Measurements from ENCODE around the gene ZDHHC18.

ZDHHC18 gene

GRCh38 chr1:26788836-26789611 is 37.5 kb upstream of the ZDHHC18 start (continued):
- TF ChIP-seq ZNF518A (tag by site-specific recombination; conservative IDR thresholded peaks at IDR 0.05; ENCODE audit: low read depth): no peak
- no peak for TF ChIP-seq BCL11B (tag by site-specific recombination; IDR thresholded peaks at IDR 0.05; ENCODE audit: low read depth)
- TF ChIP-seq, protein P1, sequence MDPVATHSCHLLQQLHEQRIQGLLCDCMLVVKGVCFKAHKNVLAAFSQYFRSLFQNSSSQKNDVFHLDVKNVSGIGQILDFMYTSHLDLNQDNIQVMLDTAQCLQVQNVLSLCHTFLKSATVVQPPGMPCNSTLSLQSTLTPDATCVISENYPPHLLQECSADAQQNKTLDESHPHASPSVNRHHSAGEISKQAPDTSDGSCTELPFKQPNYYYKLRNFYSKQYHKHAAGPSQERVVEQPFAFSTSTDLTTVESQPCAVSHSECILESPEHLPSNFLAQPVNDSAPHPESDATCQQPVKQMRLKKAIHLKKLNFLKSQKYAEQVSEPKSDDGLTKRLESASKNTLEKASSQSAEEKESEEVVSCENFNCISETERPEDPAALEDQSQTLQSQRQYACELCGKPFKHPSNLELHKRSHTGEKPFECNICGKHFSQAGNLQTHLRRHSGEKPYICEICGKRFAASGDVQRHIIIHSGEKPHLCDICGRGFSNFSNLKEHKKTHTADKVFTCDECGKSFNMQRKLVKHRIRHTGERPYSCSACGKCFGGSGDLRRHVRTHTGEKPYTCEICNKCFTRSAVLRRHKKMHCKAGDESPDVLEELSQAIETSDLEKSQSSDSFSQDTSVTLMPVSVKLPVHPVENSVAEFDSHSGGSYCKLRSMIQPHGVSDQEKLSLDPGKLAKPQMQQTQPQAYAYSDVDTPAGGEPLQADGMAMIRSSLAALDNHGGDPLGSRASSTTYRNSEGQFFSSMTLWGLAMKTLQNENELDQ (tag by site-specific recombination; IDR thresholded peaks at IDR 0.05; ENCODE audit: low read depth): no peak
- no peak for TF ChIP-seq HOXC10 (CRISPR knock-in tag; IDR thresholded peaks at IDR 0.05)
- TF ChIP-seq ZNF10 (tag by site-specific recombination; IDR thresholded peaks at IDR 0.05): no peak
- TF ChIP-seq MYNN (tag by site-specific recombination; IDR thresholded peaks at IDR 0.05; ENCODE audit: borderline replicate concordance): 0 out of 2 replicates have a peak, but pooled peaks have one; percentile 10
- no peak for TF ChIP-seq ZNF629 (tag by site-specific recombination; IDR thresholded peaks at IDR 0.05)
- TF ChIP-seq ZNF138 (tag by site-specific recombination; IDR thresholded peaks at IDR 0.05; ENCODE audit: borderline replicate concordance): no peak
- no peak for TF ChIP-seq ZNF184 (tag by site-specific recombination; IDR thresholded peaks at IDR 0.05)
- no peak for TF ChIP-seq HOXD13 (CRISPR knock-in tag; IDR thresholded peaks at IDR 0.05; ENCODE audit: borderline replicate concordance)
- TF ChIP-seq, protein P2, sequence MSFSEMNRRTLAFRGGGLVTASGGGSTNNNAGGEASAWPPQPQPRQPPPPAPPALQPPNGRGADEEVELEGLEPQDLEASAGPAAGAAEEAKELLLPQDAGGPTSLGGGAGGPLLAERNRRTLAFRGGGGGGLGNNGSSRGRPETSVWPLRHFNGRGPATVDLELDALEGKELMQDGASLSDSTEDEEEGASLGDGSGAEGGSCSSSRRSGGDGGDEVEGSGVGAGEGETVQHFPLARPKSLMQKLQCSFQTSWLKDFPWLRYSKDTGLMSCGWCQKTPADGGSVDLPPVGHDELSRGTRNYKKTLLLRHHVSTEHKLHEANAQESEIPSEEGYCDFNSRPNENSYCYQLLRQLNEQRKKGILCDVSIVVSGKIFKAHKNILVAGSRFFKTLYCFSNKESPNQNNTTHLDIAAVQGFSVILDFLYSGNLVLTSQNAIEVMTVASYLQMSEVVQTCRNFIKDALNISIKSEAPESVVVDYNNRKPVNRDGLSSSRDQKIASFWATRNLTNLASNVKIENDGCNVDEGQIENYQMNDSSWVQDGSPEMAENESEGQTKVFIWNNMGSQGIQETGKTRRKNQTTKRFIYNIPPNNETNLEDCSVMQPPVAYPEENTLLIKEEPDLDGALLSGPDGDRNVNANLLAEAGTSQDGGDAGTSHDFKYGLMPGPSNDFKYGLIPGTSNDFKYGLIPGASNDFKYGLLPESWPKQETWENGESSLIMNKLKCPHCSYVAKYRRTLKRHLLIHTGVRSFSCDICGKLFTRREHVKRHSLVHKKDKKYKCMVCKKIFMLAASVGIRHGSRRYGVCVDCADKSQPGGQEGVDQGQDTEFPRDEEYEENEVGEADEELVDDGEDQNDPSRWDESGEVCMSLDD (tag by site-specific recombination; IDR thresholded peaks at IDR 0.05): peak; percentile 72; the same call in 1 of the 2 replicates
- no peak; the same call in 1 of the 2 replicates for TF ChIP-seq ZXDB (tag by site-specific recombination; IDR thresholded peaks at IDR 0.05)
- no peak for TF ChIP-seq SP2 (tag by site-specific recombination; IDR thresholded peaks at IDR 0.05)
- TF ChIP-seq ZNF174 (tag by site-specific recombination; IDR thresholded peaks at IDR 0.05): no peak
- no peak for TF ChIP-seq MEIS1 (CRISPR knock-in tag; IDR thresholded peaks at IDR 0.05; ENCODE audit: borderline replicate concordance)
- TF ChIP-seq ZFP41 (tag by site-specific recombination; IDR thresholded peaks at IDR 0.05; ENCODE audit: borderline replicate concordance): no peak
- TF ChIP-seq ZNF2 (tag by site-specific recombination; IDR thresholded peaks at IDR 0.05): no peak
- TF ChIP-seq ZNF624 (tag by site-specific recombination; IDR thresholded peaks at IDR 0.05): no peak
- no peak for TF ChIP-seq ZNF18 (tag by site-specific recombination; IDR thresholded peaks at IDR 0.05)
- TF ChIP-seq ZNF19 (tag by site-specific recombination; IDR thresholded peaks at IDR 0.05; ENCODE audit: low read depth): no peak
- TF ChIP-seq PRDM2 (tag by site-specific recombination; IDR thresholded peaks at IDR 0.05; ENCODE audit: borderline replicate concordance): no peak

Measured in HEK293 (cell line).